Chondrocyte (in vitro differentiated cells): ENCODE results near the gene HPCAL1. TPM values are rescaled to one million over a fixed set of nuclear protein-coding genes. Genes with fewer than 3 reads are reported as not detected.

Source experiments
- DNase-seq: peaks from one replicate; pipeline ENCODE4 v3.0.0; 2021; ENCODE audit warnings: mixed read lengths, low spot score
- H3K27ac Mint-ChIP-seq: one replicate; pipeline ENCODE4 v1.8.0; 2021; ENCODE audit warnings: mild to moderate bottlenecking, moderate library complexity, mixed read lengths; ENCODE audit not compliant: unreplicated experiment
- H3K27me3 Mint-ChIP-seq: 2 replicates; pipeline ENCODE4 v1.8.0; 2021; ENCODE audit warnings: low read depth, mixed read lengths
- H3K36me3 Mint-ChIP-seq: 2 replicates; pipeline ENCODE4 v1.8.0; 2021; ENCODE audit warnings: low read depth, mixed read lengths
- H3K4me1 Mint-ChIP-seq: 2 replicates; pipeline ENCODE4 v1.8.0; 2021; ENCODE audit warnings: low read depth, mild to moderate bottlenecking, mixed read lengths
- H3K4me3 Mint-ChIP-seq: one replicate; pipeline ENCODE4 v1.8.0; 2021; ENCODE audit warnings: mild to moderate bottlenecking, moderate library complexity, mixed read lengths; ENCODE audit not compliant: unreplicated experiment
- H3K9me3 Mint-ChIP-seq: 2 replicates; pipeline ENCODE4 v1.8.0; 2021; ENCODE audit warnings: low read depth, mixed read lengths
- CTCF ChIP-seq: fragments of 200-600 bp; sonication (generic); IDR thresholded peaks from 2 replicates; pipeline ENCODE4 v1.5.0; 2021; ENCODE audit warnings: antibody characterized with exemption, mild to moderate bottlenecking, moderate library complexity
- total RNA-seq: library from RNA; stranded (reverse); gene quantifications from 3 replicates; pipeline ENCODE4 v1.2.1, GENCODE V29; 2021

The HPCAL1 gene
- total RNA-seq, 1 donor from 2014 or later, result 19.3 TPM

- no peaks in the 10 kb centered on the region for H3K9me3 Mint-ChIP-seq
- peaks cover 29% of the 10 kb centered on the region for H3K4me1 Mint-ChIP-seq
- no peak for TF ChIP-seq CTCF
- no peak overlapping the region for H3K27ac Mint-ChIP-seq
- no peak overlapping the region for H3K4me3 Mint-ChIP-seq
- H3K27me3 Mint-ChIP-seq, result no peaks in the 10 kb centered on the region
- no peak for DNase-seq
- H3K36me3 Mint-ChIP-seq, result peaks cover 3% of the 10 kb centered on the region
These were observed 97.9 kb downstream of the HPCAL1 start for GRCh38 chr2:10400568-10400977.

GRCh38 chr2:10400978-10401951, 98.6 kb downstream of the HPCAL1 start:
- no peak for TF ChIP-seq CTCF
- H3K27me3 Mint-ChIP-seq, result no peaks in the 10 kb centered on the region
- no peaks in the 10 kb centered on the region for H3K9me3 Mint-ChIP-seq
- H3K4me3 Mint-ChIP-seq, result no peak overlapping the region
- H3K27ac Mint-ChIP-seq, result peak overlapping the region; percentile 12
- peaks cover 36% of the 10 kb centered on the region for H3K4me1 Mint-ChIP-seq
- H3K36me3 Mint-ChIP-seq, result peaks cover 3% of the 10 kb centered on the region
- no peak for DNase-seq

- H3K36me3 Mint-ChIP-seq, result peaks cover 3% of the 10 kb centered on the region
- H3K27me3 Mint-ChIP-seq, result no peaks in the 10 kb centered on the region
- H3K4me1 Mint-ChIP-seq, result peaks cover 45% of the 10 kb centered on the region
- no peak for DNase-seq
- H3K9me3 Mint-ChIP-seq, result no peaks in the 10 kb centered on the region
- no peak overlapping the region for H3K27ac Mint-ChIP-seq
- TF ChIP-seq CTCF, result no peak
- no peak overlapping the region for H3K4me3 Mint-ChIP-seq
These were observed 99.4 kb downstream of the HPCAL1 start for GRCh38 chr2:10402062-10402585.

GRCh38 chr2:10402653-10403215, 100.0 kb downstream of the HPCAL1 start:
- Mint-ChIP-seq H3K36me3 (peaks cover 3% of the 10 kb centered on the region), H3K4me3 (no peak overlapping the region), H3K4me1 (peaks cover 51% of the 10 kb centered on the region), H3K9me3 (no peaks in the 10 kb centered on the region), H3K27ac (no peak overlapping the region), H3K27me3 (no peaks in the 10 kb centered on the region)
- TF ChIP-seq CTCF, result no peak
- DNase-seq, result no peak
